GM23248 (cell line): ENCODE measurements around the gene RMND5A. TPM values are rescaled to one million over a fixed set of nuclear protein-coding genes. Genes with fewer than 3 reads are reported as not detected.
"Not testable (repeated sequence)": the region's sequence is repeated elsewhere in the genome, so short reads cannot be mapped to it uniquely, and the experiment has no call there.

Source experiments
- DNase-seq: peaks from one replicate; pipeline ENCODE4 v3.0.0-alpha.2; 2015
- H2AFZ ChIP-seq: fragments of 200-600 bp; sonication (generic); 2 replicates; pipeline ENCODE4 v1.6.1; 2016; ENCODE audit warnings: antibody characterized with exemption
- H3F3A ChIP-seq: fragments of 200-600 bp; sonication (generic); 2 replicates; pipeline ENCODE4 v1.6.1; 2016; ENCODE audit warnings: mild to moderate bottlenecking, antibody characterized with exemption, mixed run types; ENCODE audit not compliant: insufficient read depth
- H3K27ac ChIP-seq: fragments of 200-600 bp; sonication (generic); 2 replicates; pipeline ENCODE4 v1.5.1; 2016; ENCODE audit warnings: mild to moderate bottlenecking
- H3K27me3 ChIP-seq: fragments of 200-600 bp; sonication (generic); replicated peaks from 2 replicates; pipeline ENCODE4 v1.6.1; 2016; ENCODE audit warnings: mild to moderate bottlenecking; ENCODE audit not compliant: insufficient read depth
- H3K36me3 ChIP-seq: fragments of 200-600 bp; sonication (generic); 2 replicates; pipeline ENCODE4 v1.6.1; 2016; ENCODE audit warnings: low read depth, mild to moderate bottlenecking
- H3K4me1 ChIP-seq: fragments of 200-600 bp; sonication (generic); 2 replicates; pipeline ENCODE4 v1.6.1; 2016; ENCODE audit warnings: mild to moderate bottlenecking; ENCODE audit not compliant: insufficient read depth
- H3K4me2 ChIP-seq: fragments of 200-600 bp; sonication (generic); one replicate; pipeline ENCODE4 v1.6.1; 2016; ENCODE audit warnings: mild to moderate bottlenecking; ENCODE audit not compliant: unreplicated experiment
- H3K4me3 ChIP-seq: fragments of 200-600 bp; sonication (generic); 2 replicates; pipeline ENCODE4 v1.5.1; 2016; ENCODE audit warnings: mild to moderate bottlenecking
- H3K79me2 ChIP-seq: fragments of 200-600 bp; sonication (generic); 2 replicates; pipeline ENCODE4 v1.6.1; 2016; ENCODE audit warnings: mild to moderate bottlenecking; ENCODE audit not compliant: insufficient read depth
- H3K9ac ChIP-seq: fragments of 200-600 bp; sonication (generic); 2 replicates; pipeline ENCODE4 v1.6.1; 2016; ENCODE audit warnings: mild to moderate bottlenecking
- H3K9me2 ChIP-seq: fragments of 200-600 bp; sonication (generic); 2 replicates; pipeline ENCODE4 v1.6.1; 2016; ENCODE audit warnings: mixed run types, mild to moderate bottlenecking, moderate library complexity; ENCODE audit not compliant: insufficient read depth
- H3K9me3 ChIP-seq: fragments of 200-600 bp; sonication (generic); one replicate; pipeline ENCODE4 v1.6.1; 2017; ENCODE audit warnings: low read depth
- H4K20me1 ChIP-seq: fragments of 200-600 bp; sonication (generic); 2 replicates; pipeline ENCODE4 v1.6.0; 2016; ENCODE audit not compliant: insufficient read depth
- EZH2 ChIP-seq: fragments of 200-600 bp; sonication (generic); IDR thresholded peaks from 2 replicates; pipeline ENCODE4 v1.6.1; 2018; ENCODE audit warnings: antibody characterized with exemption, mild to moderate bottlenecking; ENCODE audit not compliant: insufficient read depth, poor library complexity, severe bottlenecking
- EZH2phosphoT487 ChIP-seq: fragments of 200-600 bp; sonication (generic); IDR thresholded peaks from 2 replicates; pipeline ENCODE4 v1.6.1; 2018; ENCODE audit warnings: antibody characterized with exemption, moderate library complexity, mild to moderate bottlenecking, low read depth; ENCODE audit not compliant: insufficient read depth
- WGBS, 2 experiments: methylation state at CpG; one replicate each; pipeline ENCODE4 v1.1.6; 2015 to 2017; ENCODE audit warnings: low lambda C conversion rate in 2 of 2, low coverage in 1 of 2; ENCODE audit errors: missing lambda C conversion rate in 2 of 2; 5-methylcytosine and 5-hydroxymethylcytosine counted together
- in situ Hi-C: fragments of 300-500 bp; cut with MboI; formaldehyde crosslinking; loops from 2 replicates; pipeline ENCODE4 v1.15.0; 2020
- polyA plus RNA-seq: library from polyadenylated mRNA; unstranded; fragments of >200 nt; fragmentation: Nextera tagmentation; extraction: Ambion mirVana; gene quantifications from 2 replicates; pipeline ENCODE4 v1.2.1, GENCODE V29; 2016
- total RNA-seq: library from RNA; depleted of rRNA; stranded (reverse); fragments of >200 nt; shearing (Covaris generic); gene quantifications from 2 replicates; pipeline ENCODE4 v1.2.3, GENCODE V29; 2014; rRNA removed

The RMND5A gene
- total RNA-seq = 21.2 and 38.1 TPM in 2 replicates
- 6.8 and 7.2 TPM in 2 replicates for polyA plus RNA-seq

DNA sequence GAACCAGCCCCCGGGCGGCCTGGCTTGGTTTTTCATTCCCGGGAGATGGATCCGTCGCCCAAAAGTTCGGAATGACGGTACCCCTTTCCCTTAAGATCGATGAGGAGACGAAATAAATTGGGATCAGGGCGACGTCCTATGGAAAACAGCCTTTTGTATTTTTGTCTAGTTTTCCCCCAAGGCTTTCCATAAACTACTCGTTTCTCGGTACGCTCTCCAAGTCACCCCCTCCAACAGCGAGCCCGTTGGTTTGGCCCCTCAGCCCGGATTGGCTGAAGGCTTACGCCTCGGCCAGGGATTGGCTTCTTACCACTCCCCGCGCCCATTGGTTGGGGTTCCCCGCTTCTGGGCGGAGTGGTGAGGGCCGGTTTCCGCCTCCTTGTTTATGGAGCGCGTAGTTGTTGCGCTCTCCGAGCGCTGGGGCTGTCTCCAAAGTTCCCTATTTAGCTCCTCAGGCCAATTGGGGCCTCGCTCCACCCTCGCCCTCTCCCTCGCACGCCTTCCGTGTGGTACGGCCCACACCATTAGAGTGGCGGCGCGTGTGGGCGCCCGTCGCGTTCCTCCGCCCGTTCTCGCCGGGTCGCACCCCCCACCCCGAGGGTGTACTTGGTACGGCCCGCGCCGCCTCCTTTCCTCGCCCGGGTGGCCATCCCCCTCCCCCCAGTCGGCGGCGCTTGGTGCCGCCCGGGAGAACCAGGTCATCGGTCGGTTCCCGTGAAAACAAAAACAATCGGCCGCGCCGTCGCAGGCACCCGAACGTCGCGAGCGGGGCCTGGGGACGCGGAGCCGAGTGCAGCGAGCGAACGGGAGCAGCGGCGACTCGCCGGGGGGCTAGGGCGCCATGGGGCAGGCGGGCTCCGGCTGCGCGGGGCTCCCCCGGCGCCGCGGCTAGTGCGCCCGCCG, at the start of gene RMND5A:
Gene RMND5A (plus strand): TSS at position 655 of the 903 bp plus-strand sequence. CDS start 377 bp downstream, outside the sequence.
- H3K9me3 ChIP-seq, H4K20me1 ChIP-seq, H3K36me3 ChIP-seq, H3K4me1 ChIP-seq, H3K9me2 ChIP-seq, H3F3A ChIP-seq, H3K27me3 ChIP-seq, in situ Hi-C loops: not testable (repeated sequence)
- peak within 1 kb of the TSS; percentile 82 for H3K27ac ChIP-seq
- H3K4me3 ChIP-seq = peak within 1 kb of the TSS; percentile 81
- peak within 1 kb of the TSS; percentile 75 for H2AFZ ChIP-seq
- 0% methylated on average over 24 to 51 of the region's 95 CpGs for WGBS, 2 experiments
- H3K9ac ChIP-seq = peak within 1 kb of the TSS; percentile 80
- H3K4me2 ChIP-seq = peak within 1 kb of the TSS; percentile 97
- peak; percentile 89 for DNase-seq
- peaks cover 12% of the 10 kb centered on the region for H3K79me2 ChIP-seq

- Histone ChIP-seq H3K9ac (no peak overlapping the region), H3K4me2 (no peak overlapping the region), H2AFZ (no peak overlapping the region), H3K27ac (no peak overlapping the region), H3K4me1 (no peaks in the 10 kb centered on the region), H3K9me3 (no peaks in the 10 kb centered on the region), H3K27me3 (no peaks in the 10 kb centered on the region), H3K4me3 (no peak overlapping the region), H3K79me2 (no peaks in the 10 kb centered on the region), H3K9me2 (no peaks in the 10 kb centered on the region), H3K36me3 (no peaks in the 10 kb centered on the region), H3F3A (no peaks in the 10 kb centered on the region), H4K20me1 (no peaks in the 10 kb centered on the region)
- WGBS, 2 experiments = 21 to 22% methylated on average over 5 of the region's 5 CpGs
- in situ Hi-C loops = no loop called here
- no peak for TF ChIP-seq EZH2phosphoT487
- TF ChIP-seq EZH2 = no peak
- DNase-seq = peak; percentile 0
Observed at GRCh38 chr2:86671337-86671981, 48.6 kb upstream of the RMND5A start.

DNA sequence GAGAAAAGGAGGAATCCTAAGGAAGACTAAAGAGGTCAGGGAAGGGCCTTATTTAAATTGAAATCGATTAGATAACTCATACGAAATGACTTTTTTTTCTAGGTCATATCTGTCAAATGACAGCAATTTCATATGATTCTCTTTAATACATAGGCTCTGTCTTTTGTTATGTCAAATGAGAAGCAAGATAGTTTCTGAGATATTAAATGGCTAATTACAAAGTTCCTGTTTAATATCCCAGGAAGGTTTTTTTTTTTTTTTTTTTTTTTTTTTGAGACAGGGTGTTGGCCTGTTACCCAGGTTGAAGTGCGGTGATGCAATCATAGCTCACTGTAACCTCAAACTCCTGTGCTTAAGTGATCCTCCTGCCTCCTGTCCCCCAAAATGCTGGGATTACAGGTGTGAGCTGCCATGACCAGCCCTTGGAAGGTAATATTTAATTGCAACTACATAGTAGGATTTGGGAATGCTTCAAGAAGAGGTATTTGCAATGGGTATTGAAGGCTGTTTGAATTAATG, 48.0 kb upstream of the RMND5A start:
- Histone ChIP-seq H3K4me1 (no peaks in the 10 kb centered on the region), H3K27me3 (no peaks in the 10 kb centered on the region), H3K27ac (no peak overlapping the region), H3K36me3 (no peaks in the 10 kb centered on the region), H3F3A (no peaks in the 10 kb centered on the region), H4K20me1 (no peaks in the 10 kb centered on the region), H3K4me3 (no peak overlapping the region), H2AFZ (no peak overlapping the region), H3K9ac (no peak overlapping the region), H3K4me2 (no peak overlapping the region), H3K79me2 (no peaks in the 10 kb centered on the region), H3K9me3 (no peaks in the 10 kb centered on the region), H3K9me2 (no peaks in the 10 kb centered on the region)
- no peak for DNase-seq
- 74 to 83% methylated on average over 3 of the region's 3 CpGs for WGBS, 2 experiments
- in situ Hi-C loops = no loop called here
- no peak for TF ChIP-seq EZH2phosphoT487
- no peak for TF ChIP-seq EZH2

DNA sequence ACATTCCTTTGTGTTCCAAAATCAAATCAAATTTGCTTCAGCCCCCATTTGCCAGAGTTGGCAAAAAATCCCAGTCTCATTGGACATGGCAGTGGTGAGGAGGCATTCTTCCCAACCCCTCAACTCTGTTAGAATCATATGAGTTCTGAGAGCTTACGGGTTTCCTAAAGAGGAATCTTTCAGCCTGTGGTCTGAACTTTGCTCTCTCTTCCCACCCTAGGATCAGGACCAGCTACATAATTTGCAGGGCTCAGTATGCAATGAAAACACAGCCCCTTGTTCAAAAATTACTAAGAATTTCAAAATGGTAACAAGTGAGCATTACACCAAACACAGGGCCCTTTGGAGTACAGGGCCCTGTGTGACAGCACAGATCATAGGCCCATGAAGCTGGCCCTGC, 47.1 kb upstream of the RMND5A start:
- 41 to 44% methylated on average over 1 of the region's 1 CpG for WGBS, 2 experiments
- in situ Hi-C loops = no loop called here
- TF ChIP-seq EZH2 (no peak), EZH2phosphoT487 (no peak)

More for the DNA sequence above, 47.1 kb upstream of the RMND5A start:
- Histone ChIP-seq H3F3A (no peaks in the 10 kb centered on the region), H4K20me1 (no peaks in the 10 kb centered on the region), H3K9me2 (no peaks in the 10 kb centered on the region), H3K9me3 (no peaks in the 10 kb centered on the region), H3K9ac (no peak overlapping the region), H3K4me2 (no peak overlapping the region), H3K4me3 (no peak overlapping the region), H3K27me3 (0 out of 2 replicates have a peak, but pooled peaks cover 3% of the 10 kb centered on the region), H3K36me3 (no peaks in the 10 kb centered on the region), H3K4me1 (no peaks in the 10 kb centered on the region), H2AFZ (no peak overlapping the region), H3K79me2 (no peaks in the 10 kb centered on the region), H3K27ac (no peak overlapping the region)
- no peak for DNase-seq
